Fibroblast of lung (primary cell): ENCODE results near the gene AFTPH. TPM values are rescaled to one million over a fixed set of nuclear protein-coding genes. Genes with fewer than 3 reads are reported as not detected.

Source experiments
- DNase-seq, 2 donors: peaks; one replicate each; pipeline versions ENCODE4 v3.0.0 to v3.0.0-alpha.2; 2010; ENCODE audit warnings: low read depth in 2 of 2
- H2AFZ ChIP-seq: 2 replicates; pipeline ENCODE4 v1.5.1; 2012; ENCODE audit warnings: low read length, control low read depth, inconsistent platforms
- H3K27ac ChIP-seq: 2 replicates; pipeline ENCODE4 v1.5.1; 2011; ENCODE audit warnings: low read length, control low read depth; ENCODE audit not compliant: insufficient read depth
- H3K27me3 ChIP-seq: 2 replicates; pipeline ENCODE4 v1.5.1; 2011; ENCODE audit warnings: mild to moderate bottlenecking, low read length; ENCODE audit not compliant: control insufficient read depth, insufficient read depth
- H3K36me3 ChIP-seq: 2 replicates; pipeline ENCODE4 v1.5.1; 2011; ENCODE audit warnings: low read length; ENCODE audit not compliant: control insufficient read depth, insufficient read depth
- H3K4me1 ChIP-seq: 2 replicates; pipeline ENCODE4 v1.5.1; 2011; ENCODE audit warnings: low read length; ENCODE audit not compliant: control insufficient read depth, insufficient read depth; ENCODE audit errors: extremely low read depth
- H3K4me2 ChIP-seq: 2 replicates; pipeline ENCODE4 v1.5.1; 2011; ENCODE audit warnings: low read length, control low read depth; ENCODE audit not compliant: insufficient read depth; ENCODE audit errors: extremely low read depth
- H3K4me3 ChIP-seq, 4 experiments: fragments of 200-600 bp in 1 of 4; sonication (generic) in 1 of 4; replicated peaks in 1 of 4; 2 replicates each; pipeline ENCODE4 v1.5.1; 2011 to 2016; ENCODE audit warnings: low read length in 4 of 4, low read depth in 3 of 4, mild to moderate bottlenecking in 3 of 4, control low read depth in 2 of 4, inconsistent platforms in 1 of 4, mixed read lengths in 1 of 4; ENCODE audit not compliant: insufficient read depth in 1 of 4; ENCODE audit errors: control extremely low read depth in 1 of 4
- H3K79me2 ChIP-seq: 2 replicates; pipeline ENCODE4 v1.5.1; 2012; ENCODE audit warnings: mild to moderate bottlenecking, low read length, inconsistent platforms; ENCODE audit not compliant: control insufficient read depth, insufficient read depth
- H3K9ac ChIP-seq: 2 replicates; pipeline ENCODE4 v1.5.1; 2011; ENCODE audit warnings: mild to moderate bottlenecking, low read length, control low read depth; ENCODE audit not compliant: insufficient read depth
- H3K9me3 ChIP-seq: 2 replicates; pipeline ENCODE4 v1.5.1; 2012; ENCODE audit warnings: low read depth, low read length; ENCODE audit not compliant: control insufficient read depth, insufficient read depth
- H4K20me1 ChIP-seq: 2 replicates; pipeline ENCODE4 v1.5.1; 2011; ENCODE audit warnings: low read length; ENCODE audit not compliant: control insufficient read depth, insufficient read depth; ENCODE audit errors: extremely low read depth
- CTCF ChIP-seq, 2 donors: IDR thresholded peaks in 1 of 2; conservative IDR thresholded peaks in 1 of 2; 1 replicate in 1 of 2; 2 replicates in 1 of 2; pipeline ENCODE4 v1.5.1; 2011 to 2012; ENCODE audit warnings: low read length in 2 of 2, control low read depth in 1 of 2, inconsistent platforms in 1 of 2, low read depth in 1 of 2, mild to moderate bottlenecking in 1 of 2
- EZH2 ChIP-seq: IDR thresholded peaks from 2 replicates; pipeline ENCODE4 v1.5.1; 2012; ENCODE audit warnings: low read length, control low read depth, mild to moderate bottlenecking; ENCODE audit errors: missing control alignments
- polyA plus RNA-seq, 2 donors: library from polyadenylated mRNA; depleted of rRNA in 1 of 2; stranded (reverse) in 1 of 2; unstranded in 1 of 2; fragments of >200 nt; gene quantifications; 2 replicates each; pipeline ENCODE4 v1.2.1, GENCODE V29; 2011 to 2012; ENCODE audit warnings: missing spikeins in 1 of 2
- total RNA-seq: library from RNA; depleted of rRNA; stranded (reverse); fragments of >200 nt; gene quantifications from 2 replicates; pipeline ENCODE4 v1.2.1, GENCODE V29; 2014

AFTPH gene
- total and polyA plus RNA-seq, 2 donors (not counting 1 experiment from before 2014, with no cell fraction given) = 15.8 to 43.3 TPM

GRCh38 chr2:64492272-64492671 lies 31.9 kb upstream of the AFTPH start:
- Histone ChIP-seq H3K4me2 (no peak overlapping the region), H2AFZ (no peak overlapping the region), H3K9me3 (no peaks in the 10 kb centered on the region), H3K4me1 (no peaks in the 10 kb centered on the region), H3K79me2 (no peaks in the 10 kb centered on the region), H3K27me3 (peaks cover 8% of the 10 kb centered on the region), H3K4me3 (no peak overlapping the region), H3K9ac (no peak overlapping the region), H3K36me3 (no peaks in the 10 kb centered on the region), H3K27ac (no peak overlapping the region), H4K20me1 (no peaks in the 10 kb centered on the region)
- TF ChIP-seq CTCF (conservative IDR thresholded peaks at IDR 0.05 in 1 of 2, IDR thresholded peaks at IDR 0.05 in 1 of 2; ENCODE audit: low read depth in 1 of 2, low read length in 2 of 2) = no peak
- TF ChIP-seq EZH2 = no peak
- no peak for DNase-seq

DNA sequence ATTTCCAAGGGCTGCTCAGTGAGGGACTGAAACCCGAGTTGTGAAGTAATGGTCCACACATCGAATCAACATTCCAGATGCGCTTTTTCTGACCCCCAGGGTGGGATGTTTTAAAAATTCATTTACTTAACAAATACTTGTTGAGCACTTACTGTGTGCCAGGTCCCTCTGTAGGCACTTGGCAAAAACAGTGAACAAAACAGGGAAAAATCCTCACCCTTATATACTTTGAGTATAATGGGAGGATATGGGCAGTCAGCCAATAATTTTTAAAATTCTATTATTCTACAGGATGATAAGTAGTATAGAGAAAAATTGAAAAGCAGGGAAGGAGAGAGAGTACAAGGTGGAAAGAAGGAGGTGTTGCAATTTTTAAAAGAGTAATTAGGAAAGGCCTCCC lies 31.3 kb upstream of the AFTPH start:
- H4K20me1 ChIP-seq = no peaks in the 10 kb centered on the region
- DNase-seq = no peak
- no peak overlapping the region for H3K4me2 ChIP-seq
- peaks cover 13% of the 10 kb centered on the region for H3K27me3 ChIP-seq
- TF ChIP-seq CTCF (conservative IDR thresholded peaks at IDR 0.05 in 1 of 2, IDR thresholded peaks at IDR 0.05 in 1 of 2; ENCODE audit: low read depth in 1 of 2, low read length in 2 of 2) = no peak
- no peak for TF ChIP-seq EZH2
- H3K27ac ChIP-seq = no peak overlapping the region
- H2AFZ ChIP-seq = no peak overlapping the region
- no peaks in the 10 kb centered on the region for H3K9me3 ChIP-seq
- no peaks in the 10 kb centered on the region for H3K4me1 ChIP-seq
- H3K36me3 ChIP-seq = no peaks in the 10 kb centered on the region
- H3K4me3 ChIP-seq = no peak overlapping the region
- no peak overlapping the region for H3K9ac ChIP-seq
- no peaks in the 10 kb centered on the region for H3K79me2 ChIP-seq

- H3K4me3 ChIP-seq = no peak overlapping the region
- no peak overlapping the region for H3K4me2 ChIP-seq
- no peak for DNase-seq
- no peak overlapping the region for H3K27ac ChIP-seq
- H4K20me1 ChIP-seq = no peaks in the 10 kb centered on the region
- no peak for TF ChIP-seq EZH2
- no peak for TF ChIP-seq CTCF (conservative IDR thresholded peaks at IDR 0.05 in 1 of 2, IDR thresholded peaks at IDR 0.05 in 1 of 2; ENCODE audit: low read depth in 1 of 2, low read length in 2 of 2)
- no peak overlapping the region for H2AFZ ChIP-seq
- H3K9me3 ChIP-seq = no peaks in the 10 kb centered on the region
- H3K4me1 ChIP-seq = no peaks in the 10 kb centered on the region
- H3K27me3 ChIP-seq = peaks cover 20% of the 10 kb centered on the region
- H3K36me3 ChIP-seq = no peaks in the 10 kb centered on the region
- H3K9ac ChIP-seq = no peak overlapping the region
- H3K79me2 ChIP-seq = no peaks in the 10 kb centered on the region
These were observed 30.3 kb upstream of the AFTPH start for GRCh38 chr2:64493788-64494187.
